ENCODE measurements around the gene TGIF2LY.
"Not testable (repeated sequence)": the region's sequence is repeated elsewhere in the genome, so short reads cannot be mapped to it uniquely, and the experiment has no call there.

Gene TGIF2LY

DNA sequence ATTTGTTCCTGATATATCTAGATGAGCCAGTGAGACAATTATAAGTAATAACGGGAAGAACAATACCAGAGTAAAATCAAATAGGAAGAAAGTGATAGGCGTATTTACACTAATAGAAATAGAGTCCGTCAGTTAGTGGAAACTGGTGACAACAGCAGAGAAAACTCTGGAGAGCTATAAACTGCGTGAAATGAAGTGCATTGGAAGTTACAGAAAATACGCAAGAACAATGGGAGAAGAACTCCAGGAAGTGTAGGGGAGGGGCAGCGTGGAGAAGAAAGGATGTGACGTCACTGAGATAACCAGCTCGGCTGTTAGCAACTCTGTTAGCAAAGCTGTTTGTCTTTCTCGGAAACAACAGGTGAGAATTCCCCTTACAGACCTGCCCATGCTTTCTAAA is at the start of gene TGIF2LY:
Gene TGIF2LY (plus strand): TSS at position 301 of the 400 bp plus-strand sequence. CDS start 178 bp downstream, outside the sequence.
- not testable (repeated sequence) for DNase-seq

All from fibroblast of skin of right quadriceps (primary cell).